Chondrocyte (in vitro differentiated cells): ENCODE data around the gene IL6R. TPM values are rescaled to one million over a fixed set of nuclear protein-coding genes. Genes with fewer than 3 reads are reported as not detected.

ENCODE experiments used
- DNase-seq: peaks from one replicate; pipeline ENCODE4 v3.0.0; 2021; ENCODE audit warnings: mixed read lengths, low spot score
- H3K27ac Mint-ChIP-seq: one replicate; pipeline ENCODE4 v1.8.0; 2021; ENCODE audit warnings: mild to moderate bottlenecking, moderate library complexity, mixed read lengths; ENCODE audit not compliant: unreplicated experiment
- H3K27me3 Mint-ChIP-seq: 2 replicates; pipeline ENCODE4 v1.8.0; 2021; ENCODE audit warnings: low read depth, mixed read lengths
- H3K36me3 Mint-ChIP-seq: 2 replicates; pipeline ENCODE4 v1.8.0; 2021; ENCODE audit warnings: low read depth, mixed read lengths
- H3K4me1 Mint-ChIP-seq: 2 replicates; pipeline ENCODE4 v1.8.0; 2021; ENCODE audit warnings: low read depth, mild to moderate bottlenecking, mixed read lengths
- H3K4me3 Mint-ChIP-seq: one replicate; pipeline ENCODE4 v1.8.0; 2021; ENCODE audit warnings: mild to moderate bottlenecking, moderate library complexity, mixed read lengths; ENCODE audit not compliant: unreplicated experiment
- H3K9me3 Mint-ChIP-seq: 2 replicates; pipeline ENCODE4 v1.8.0; 2021; ENCODE audit warnings: low read depth, mixed read lengths
- total RNA-seq: library from RNA; stranded (reverse); gene quantifications from 3 replicates; pipeline ENCODE4 v1.2.1, GENCODE V29; 2021
- TF ChIP-seq, protein P1 (sequence below): fragments of 200-600 bp; sonication (generic); IDR thresholded peaks from 2 replicates; pipeline ENCODE4 v1.5.0; 2021; ENCODE audit warnings: antibody characterized with exemption, mild to moderate bottlenecking, moderate library complexity

The IL6R gene
- total RNA-seq, 1 donor from 2014 or later, result 1.3 TPM

DNA sequence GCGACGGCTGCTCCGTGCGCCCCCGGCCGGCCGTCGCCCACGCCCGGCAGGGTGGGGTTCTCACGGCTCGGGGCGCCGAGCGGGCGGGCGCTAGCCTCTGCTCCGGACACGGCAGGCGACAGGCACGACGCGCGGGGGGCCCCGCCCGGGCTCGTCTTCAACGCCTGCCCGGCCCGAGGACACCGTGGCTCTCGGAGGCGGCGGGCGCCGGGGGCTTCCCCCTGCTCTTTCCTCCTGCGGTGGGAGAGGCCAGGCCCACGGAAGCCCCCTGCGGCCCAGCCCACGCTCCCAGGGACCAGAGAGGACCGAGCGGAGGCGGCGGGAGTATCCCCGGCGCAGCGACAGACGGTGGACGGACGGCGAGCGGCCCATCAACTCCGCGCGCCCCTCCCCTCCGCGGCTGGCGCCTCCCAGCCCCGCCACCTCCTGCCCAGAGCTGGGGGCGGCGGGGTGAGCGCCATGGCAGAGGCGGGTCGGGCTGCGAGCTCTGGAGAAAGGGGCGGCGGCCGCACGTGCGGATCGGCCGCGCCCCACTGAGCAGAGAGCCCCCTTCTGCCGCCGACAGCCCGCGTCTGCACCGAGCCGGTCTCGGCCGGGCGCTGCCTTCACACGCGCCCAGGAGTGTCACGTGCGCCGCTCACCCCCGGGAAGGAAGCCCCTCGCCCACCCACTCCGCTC, 97.1 kb downstream of the IL6R start, which contains the start of the genes SHE and TDRD10:
Gene SHE (minus strand): TSS at position 347 of the 678 bp plus-strand sequence. CDS start 386 bp downstream, outside the sequence.
Gene TDRD10 (plus strand): TSS at position 154 of the 678 bp plus-strand sequence. CDS start 4,685 bp downstream, outside the sequence.
- H3K27me3 Mint-ChIP-seq, result peaks cover 63% of the 10 kb centered on the region
- H3K9me3 Mint-ChIP-seq, result peaks cover 4% of the 10 kb centered on the region

DNA sequence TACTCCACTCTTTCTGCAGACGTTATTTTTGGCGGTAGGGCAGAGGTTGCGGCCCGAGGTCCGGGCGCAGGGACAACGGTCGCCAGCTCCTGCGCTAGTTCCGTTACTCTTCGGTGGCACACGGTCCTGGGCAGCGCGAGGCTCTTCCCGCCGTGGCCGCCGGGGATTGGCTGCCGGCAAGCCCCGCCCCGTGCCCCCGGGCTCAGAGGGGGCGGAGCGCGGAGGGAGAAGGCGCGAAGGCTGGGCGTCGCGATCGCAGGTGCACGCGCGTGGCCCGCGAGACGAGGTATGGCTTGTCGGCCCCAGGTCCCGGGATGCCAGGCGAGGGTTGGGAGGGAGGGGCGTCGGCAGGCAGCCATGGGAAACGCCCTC, 97.6 kb downstream of the IL6R start:
- Mint-ChIP-seq H3K4me3 (no peak overlapping the region), H3K4me1 (peaks cover 4% of the 10 kb centered on the region), H3K27ac (no peak overlapping the region), H3K36me3 (peaks cover 2% of the 10 kb centered on the region), H3K27me3 (peaks cover 68% of the 10 kb centered on the region), H3K9me3 (peaks cover 4% of the 10 kb centered on the region)
- no peak for DNase-seq
- TF ChIP-seq, protein P1, sequence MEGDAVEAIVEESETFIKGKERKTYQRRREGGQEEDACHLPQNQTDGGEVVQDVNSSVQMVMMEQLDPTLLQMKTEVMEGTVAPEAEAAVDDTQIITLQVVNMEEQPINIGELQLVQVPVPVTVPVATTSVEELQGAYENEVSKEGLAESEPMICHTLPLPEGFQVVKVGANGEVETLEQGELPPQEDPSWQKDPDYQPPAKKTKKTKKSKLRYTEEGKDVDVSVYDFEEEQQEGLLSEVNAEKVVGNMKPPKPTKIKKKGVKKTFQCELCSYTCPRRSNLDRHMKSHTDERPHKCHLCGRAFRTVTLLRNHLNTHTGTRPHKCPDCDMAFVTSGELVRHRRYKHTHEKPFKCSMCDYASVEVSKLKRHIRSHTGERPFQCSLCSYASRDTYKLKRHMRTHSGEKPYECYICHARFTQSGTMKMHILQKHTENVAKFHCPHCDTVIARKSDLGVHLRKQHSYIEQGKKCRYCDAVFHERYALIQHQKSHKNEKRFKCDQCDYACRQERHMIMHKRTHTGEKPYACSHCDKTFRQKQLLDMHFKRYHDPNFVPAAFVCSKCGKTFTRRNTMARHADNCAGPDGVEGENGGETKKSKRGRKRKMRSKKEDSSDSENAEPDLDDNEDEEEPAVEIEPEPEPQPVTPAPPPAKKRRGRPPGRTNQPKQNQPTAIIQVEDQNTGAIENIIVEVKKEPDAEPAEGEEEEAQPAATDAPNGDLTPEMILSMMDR, result no peak

More for the DNA sequence above, 97.1 kb downstream of the IL6R start, which contains the start of the genes SHE and TDRD10:
- Mint-ChIP-seq H3K4me1 (peaks cover 4% of the 10 kb centered on the region), H3K4me3 (peak within 1 kb of the TSS; percentile 52), H3K36me3 (peaks cover 2% of the 10 kb centered on the region), H3K27ac (no peak within 1 kb of the TSS)
- TF ChIP-seq, protein P1, result no peak
- DNase-seq, result no peak

DNA sequence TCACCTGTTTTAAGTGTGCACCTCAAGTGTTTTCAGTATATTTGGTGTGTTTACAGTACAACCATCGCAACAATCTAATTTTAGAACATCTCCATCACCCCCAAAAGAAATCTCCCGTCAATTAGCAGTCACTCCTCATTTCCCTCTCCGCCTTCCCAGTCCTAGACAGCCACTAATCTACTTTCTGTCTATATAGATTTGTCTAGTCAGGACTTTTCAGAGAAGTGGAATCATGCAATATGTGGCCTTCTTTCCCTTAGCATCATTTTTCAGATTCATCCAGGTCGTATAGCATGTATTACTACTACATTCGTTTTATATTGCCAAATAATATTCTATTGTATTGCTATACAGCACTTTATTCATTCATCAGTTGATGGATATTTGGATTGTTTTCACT, 98.8 kb downstream of the IL6R start:
- TF ChIP-seq, protein P1, result no peak
- Mint-ChIP-seq H3K4me1 (peaks cover 4% of the 10 kb centered on the region), H3K9me3 (peaks cover 4% of the 10 kb centered on the region), H3K27ac (no peak overlapping the region), H3K4me3 (no peak overlapping the region), H3K27me3 (peaks cover 75% of the 10 kb centered on the region), H3K36me3 (peaks cover 2% of the 10 kb centered on the region)
- no peak for DNase-seq

DNA sequence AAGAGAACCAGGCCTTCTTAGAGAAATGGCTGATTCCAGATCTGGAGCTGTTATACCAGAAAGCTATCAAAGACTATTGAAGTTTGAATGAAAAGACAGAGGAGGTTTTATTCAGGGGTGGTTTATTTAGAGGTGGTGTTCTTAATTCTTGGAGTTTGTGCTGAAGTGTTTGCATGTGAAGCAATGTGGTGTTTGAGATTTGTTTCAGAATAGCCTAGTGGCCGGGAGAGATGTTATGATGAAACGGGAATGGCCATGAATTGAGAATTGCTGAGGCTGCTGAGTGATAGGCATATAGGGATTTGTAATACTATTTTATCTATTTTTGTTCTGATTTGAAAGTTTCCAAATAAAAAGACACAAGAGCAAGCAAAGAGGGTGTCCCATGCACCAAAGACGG, 107.6 kb downstream of the IL6R start:
- Mint-ChIP-seq H3K9me3 (no peaks in the 10 kb centered on the region), H3K4me3 (no peak overlapping the region), H3K27ac (no peak overlapping the region), H3K36me3 (peaks cover 2% of the 10 kb centered on the region), H3K4me1 (no peaks in the 10 kb centered on the region), H3K27me3 (peaks cover 62% of the 10 kb centered on the region)
- DNase-seq, result no peak
- TF ChIP-seq, protein P1, result no peak

DNA sequence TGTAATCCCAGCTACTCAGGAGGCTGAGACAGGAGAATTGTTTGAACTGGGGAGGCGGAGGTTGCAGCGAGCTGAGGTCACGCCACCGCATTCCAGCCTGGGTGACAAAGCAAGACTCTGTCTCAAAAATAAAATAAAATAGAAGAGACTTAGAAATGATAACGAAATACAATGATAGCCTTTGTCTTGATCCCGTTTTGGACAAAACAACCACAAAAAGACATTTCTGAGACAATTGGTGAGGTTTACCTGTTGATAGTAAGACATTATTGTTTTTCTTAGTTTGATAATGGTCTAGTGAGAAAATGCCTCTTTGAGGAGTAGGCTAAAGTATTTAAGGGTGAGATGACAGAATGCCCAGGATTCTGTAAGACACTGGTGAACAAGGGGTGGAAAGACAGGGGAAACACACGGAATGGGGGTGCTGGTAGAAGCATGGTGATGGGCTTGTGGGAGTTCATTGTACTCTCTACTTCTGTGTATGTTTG, 109.0 kb downstream of the IL6R start:
- TF ChIP-seq, protein P1, result no peak

More for the DNA sequence above, 109.0 kb downstream of the IL6R start:
- no peaks in the 10 kb centered on the region for H3K4me1 Mint-ChIP-seq
- no peak overlapping the region for H3K27ac Mint-ChIP-seq
- no peak overlapping the region for H3K4me3 Mint-ChIP-seq
- peaks cover 2% of the 10 kb centered on the region for H3K36me3 Mint-ChIP-seq
- H3K9me3 Mint-ChIP-seq, result no peaks in the 10 kb centered on the region
- H3K27me3 Mint-ChIP-seq, result peaks cover 55% of the 10 kb centered on the region
- DNase-seq, result no peak
